K562 (cell line): ENCODE results near the gene NOM1. TPM values are rescaled to one million over a fixed set of nuclear protein-coding genes. Genes with fewer than 3 reads are reported as not detected.

ENCODE experiments used
- ATAC-seq: fragments of 200-7000 bp; cut with Tn5 transposase; 3 replicates; pipeline ENCODE4 v1.9.1; 2020; ENCODE audit warnings: moderate library complexity
- BruUV-seq: library from RNA; stranded (reverse); fragments of 400-500 nt; replicated peaks from 2 replicates; lab custom pipeline; 2021; lab: Mats Ljungman, UMichigan
- CTCF ChIA-PET: fragments of 300-600 bp; formaldehyde crosslinking; extraction: SDS; loops from one replicate; lab custom pipeline; 2021; ENCODE audit warnings: low intra/inter-chr PET ratio; lab: Yijun Ruan, JAX
- POLR2A ChIA-PET: fragments of 300-600, 350-650 bp; sonication (Branson Sonifier 250); formaldehyde crosslinking; extraction: SDS; loops from one replicate; lab custom pipeline; 2021; ENCODE audit warnings: antibody characterized with exemption, inconsistent platforms; lab: Yijun Ruan, JAX
- DNase-seq, 4 experiments: peaks; one replicate each; pipeline versions ENCODE4 v3.0.0 to v3.0.0-alpha.2; 2011 to 2018; ENCODE audit warnings: low spot score in 3 of 4, mixed read lengths in 3 of 4; ENCODE audit errors: extremely low read depth in 1 of 4
- FAIRE-seq: peaks from 2 replicates; lab custom pipeline; 2011; peaks lifted over from hg19 to GRCh38; lab: Jason Lieb, UNC
- H2AFZ ChIP-seq: 2 replicates; pipeline ENCODE4 v1.6.0; 2011; ENCODE audit warnings: low read depth, low read length, control low read depth, inconsistent platforms
- H3K27ac ChIP-seq: fragments of 200-600 bp; 3 replicates; pipeline ENCODE4 v1.8.0; 2011; ENCODE audit warnings: low read depth, mild to moderate bottlenecking, control low read depth, inconsistent platforms, low read length, moderate library complexity, mixed read lengths; ENCODE audit errors: extremely low read depth
- H3K27me3 ChIP-seq, 2 experiments: fragments of 300-600 bp in 1 of 2; 2 replicates in 1 of 2; 3 replicates in 1 of 2; pipeline versions ENCODE4 v1.6.0 to v1.8.0; 2011; ENCODE audit warnings: inconsistent platforms in 2 of 2, low read length in 2 of 2, mild to moderate bottlenecking in 1 of 2, mixed read lengths in 1 of 2, moderate library complexity in 1 of 2; ENCODE audit not compliant: control insufficient read depth in 2 of 2, insufficient read depth in 2 of 2
- H3K36me3 ChIP-seq: fragments of 300-600 bp; 3 replicates; pipeline ENCODE4 v1.8.0; 2011; ENCODE audit warnings: mild to moderate bottlenecking, low read length, inconsistent platforms; ENCODE audit not compliant: control insufficient read depth, insufficient read depth
- H3K4me1 ChIP-seq, 2 experiments: fragments of 200-600 bp in 1 of 2; replicated peaks in 1 of 2; 2 replicates in 1 of 2; 3 replicates in 1 of 2; pipeline versions ENCODE4 v1.5.1 to v1.8.0; 2011; ENCODE audit warnings: inconsistent platforms in 2 of 2, low read length in 2 of 2, mild to moderate bottlenecking in 1 of 2, mixed read lengths in 1 of 2, moderate library complexity in 1 of 2; ENCODE audit not compliant: control insufficient read depth in 2 of 2, insufficient read depth in 2 of 2
- H3K4me2 ChIP-seq: 2 replicates; pipeline ENCODE4 v1.6.1; 2011; ENCODE audit warnings: low read length, control low read depth, inconsistent platforms, mixed read lengths; ENCODE audit not compliant: insufficient read depth
- H3K4me3 ChIP-seq: fragments of 200-600 bp; sonication (generic), shearing (Covaris generic); 2 replicates; pipeline ENCODE4 v1.5.1; 2016; ENCODE audit warnings: control low read depth, inconsistent platforms
- H3K79me2 ChIP-seq: fragments of 200-600 bp; 3 replicates; pipeline ENCODE4 v1.8.0; 2011; ENCODE audit warnings: low read length, inconsistent platforms; ENCODE audit not compliant: control insufficient read depth, insufficient read depth
- H3K9ac ChIP-seq, 2 experiments: 2 replicates each; pipeline versions ENCODE4 v1.6.0 to v1.6.1; 2011; ENCODE audit warnings: low read depth in 2 of 2, low read length in 2 of 2, control low read depth in 1 of 2, inconsistent platforms in 1 of 2, mild to moderate bottlenecking in 1 of 2, mixed read lengths in 1 of 2; ENCODE audit not compliant: insufficient read depth in 1 of 2
- H3K9me1 ChIP-seq: one replicate; pipeline ENCODE4 v1.6.0; 2011; ENCODE audit warnings: inconsistent platforms, mild to moderate bottlenecking, low read length, moderate library complexity; ENCODE audit not compliant: control insufficient read depth, insufficient read depth
- H3K9me3 ChIP-seq: replicated peaks from 2 replicates; pipeline ENCODE4 v1.5.1; 2011; ENCODE audit warnings: low read depth, low read length, inconsistent platforms; ENCODE audit not compliant: control insufficient read depth, insufficient read depth
- H4K20me1 ChIP-seq: replicated peaks from 2 replicates; pipeline ENCODE4 v1.6.1; 2011; ENCODE audit warnings: low read length, inconsistent platforms, mixed read lengths; ENCODE audit not compliant: control insufficient read depth, insufficient read depth
- CCNT2 ChIP-seq: IDR thresholded peaks from 2 replicates; pipeline ENCODE4 v1.6.1; 2011; ENCODE audit warnings: borderline replicate concordance, low read depth, mild to moderate bottlenecking, moderate library complexity, mixed read lengths, low read length; ENCODE audit not compliant: insufficient read length; ENCODE audit errors: extremely low read depth
- MED1 ChIP-seq: sonication (generic); formaldehyde crosslinking; IDR thresholded peaks from 2 replicates; pipeline ENCODE4 v1.8.1; 2023; ENCODE audit warnings: missing genetic modification reagents, borderline replicate concordance
- POLR2AphosphoS5 ChIP-seq: IDR thresholded peaks from 2 replicates; pipeline ENCODE4 v1.6.1; 2011; ENCODE audit warnings: mild to moderate bottlenecking, low read depth, low read length, moderate library complexity; ENCODE audit not compliant: control insufficient read depth, insufficient read depth
- RBM39 ChIP-seq: fragments of 200-400 bp; formaldehyde crosslinking; optimal IDR thresholded peaks from 2 replicates; pipeline ENCODE3; 2018; ENCODE audit warnings: low read depth, low read length
- SAFB2 ChIP-seq: fragments of 200-400 bp; formaldehyde crosslinking; IDR thresholded peaks from 2 replicates; pipeline ENCODE4 v1.6.1; 2018; ENCODE audit warnings: borderline replicate concordance, low read length, low read depth, moderate library complexity; ENCODE audit not compliant: severe bottlenecking
- STAG1 ChIP-seq: sonication (generic); formaldehyde crosslinking; IDR thresholded peaks from 2 replicates; pipeline ENCODE4 v1.5.0; 2020; ENCODE audit warnings: missing genetic modification reagents, borderline replicate concordance
- ZKSCAN8 ChIP-seq: fragments of 200-800 bp; sonication (Bioruptor generic); IDR thresholded peaks from 2 replicates; pipeline ENCODE4 v1.6.1; 2016; ENCODE audit warnings: missing genetic modification characterization, missing compliant biosample characterization
- ZNF124 ChIP-seq: sonication (generic); formaldehyde crosslinking; IDR thresholded peaks from 2 replicates; pipeline ENCODE4 v1.8.1; 2022; ENCODE audit warnings: missing genetic modification reagents
- WGBS: fragments of 100-300 bp; shearing (Covaris generic); methylation state at CpG from one replicate; pipeline ENCODE4 v1.1.6; 2016; ENCODE audit warnings: low coverage, mixed read lengths; ENCODE audit not compliant: insufficient coverage; ENCODE audit errors: missing lambda C conversion rate; 5-methylcytosine and 5-hydroxymethylcytosine counted together
- in situ Hi-C: fragments of 300-500 bp; cut with MboI; formaldehyde crosslinking; loops from 4 replicates; pipeline ENCODE4 v1.15.0; 2018; ENCODE audit warnings: inconsistent platforms, mixed read lengths
- intact Hi-C: fragments of 100-400 bp; cut with micrococcal nuclease; formaldehyde crosslinking; loops from 2 replicates; pipeline ENCODE4 v1.14.2; 2022
- polyA plus RNA-seq, 8 experiments: library from polyadenylated mRNA; depleted of rRNA in 4 of 8; stranded (reverse) in 5 of 8; unstranded in 3 of 8; fragments of >200 nt; fragmentation: Nextera tagmentation in 2 of 8; fragmentation: Illumina TruSeq in 1 of 8; extraction: Ambion mirVana in 2 of 8; extraction: Trizol in 1 of 8; gene quantifications; 2 replicates each; pipeline versions ENCODE4 v1.2.1 to v1.2.3, GENCODE V29; 2011 to 2014; ENCODE audit warnings: inconsistent platforms in 1 of 8, missing spikeins in 1 of 8
- total RNA-seq, 7 experiments: library from RNA; depleted of rRNA in 6 of 7; stranded (reverse); fragments of >200 nt in 6 of 7; fragmentation: Illumina TruSeq in 2 of 7; extraction: Trizol in 2 of 7; gene quantifications; 2 replicates each; pipeline versions ENCODE4 v1.2.1 to v1.2.3, GENCODE V29; 2011 to 2021; ENCODE audit warnings: low replicate concordance in 1 of 7

NOM1 gene
- total and polyA plus RNA-seq, 9 of the 15 experiments (the other 6 are each of a cell fraction or from before 2014, with no cell fraction given): 6.8 to 47.3 (median 37.4) TPM

GRCh38 chr7:156963472-156963871, 14.0 kb downstream of the NOM1 start:
- DNase-seq (no peak), ATAC-seq (no peak), FAIRE-seq (no peak)
- Histone ChIP-seq H3K4me3 (no peak overlapping the region), H3K4me1 (no peaks in the 10 kb centered on the region), H4K20me1 (peaks cover 6% of the 10 kb centered on the region; the same call in 1 of the 2 replicates), H3K9ac (no peak overlapping the region), H3K36me3 (peaks cover 96% of the 10 kb centered on the region), H3K9me1 (no peaks in the 10 kb centered on the region), H3K9me3 (no peaks in the 10 kb centered on the region), H3K79me2 (peaks cover 8% of the 10 kb centered on the region; the same call in 1 of the 3 replicates), H3K27me3 (no peaks in the 10 kb centered on the region), H3K27ac (no peak overlapping the region), H3K4me2 (no peak overlapping the region), H2AFZ (no peak overlapping the region)
- POLR2A ChIA-PET: interaction anchor here (0.6 to 2.1 kb wide), 2 partner anchors 13 to 237 kb away, joined by 3 to 10 read pairs; partner anchors contain the start of gene NOM1
- intact Hi-C loops (no loop called here), in situ Hi-C loops (no loop called here)
- no TSS peak for BruUV-seq
- TF ChIP-seq MED1 (CRISPR knock-in tag): no peak
- no peak for TF ChIP-seq SAFB2
- TF ChIP-seq CCNT2: no peak
- TF ChIP-seq POLR2AphosphoS5: no peak
- TF ChIP-seq ZKSCAN8 (CRISPR knock-in tag): no peak
- no peak for TF ChIP-seq RBM39
- no peak for TF ChIP-seq STAG1 (CRISPR knock-in tag)
- TF ChIP-seq ZNF124 (CRISPR knock-in tag): no peak
- CTCF ChIA-PET: no interaction called here
- WGBS: 92% methylated on average over 12 of the region's 12 CpGs
